Fibroblast of mammary gland (primary cell): ENCODE results near the gene CDH13.

ENCODE experiments used
- DNase-seq: peaks from one replicate; pipeline ENCODE4 v3.0.0-alpha.2; 2010; ENCODE audit warnings: low read depth
- H3K4me3 ChIP-seq: 2 replicates; pipeline ENCODE4 v1.5.1; 2011; ENCODE audit warnings: low read depth, mild to moderate bottlenecking, low read length, moderate library complexity; ENCODE audit not compliant: control insufficient read depth
- TF ChIP-seq, protein P1 (sequence below): conservative IDR thresholded peaks from 2 replicates; pipeline ENCODE4 v1.5.1; 2011; ENCODE audit warnings: low read depth, low read length, inconsistent platforms; ENCODE audit not compliant: control insufficient read depth, insufficient read depth

CDH13 gene

DNA sequence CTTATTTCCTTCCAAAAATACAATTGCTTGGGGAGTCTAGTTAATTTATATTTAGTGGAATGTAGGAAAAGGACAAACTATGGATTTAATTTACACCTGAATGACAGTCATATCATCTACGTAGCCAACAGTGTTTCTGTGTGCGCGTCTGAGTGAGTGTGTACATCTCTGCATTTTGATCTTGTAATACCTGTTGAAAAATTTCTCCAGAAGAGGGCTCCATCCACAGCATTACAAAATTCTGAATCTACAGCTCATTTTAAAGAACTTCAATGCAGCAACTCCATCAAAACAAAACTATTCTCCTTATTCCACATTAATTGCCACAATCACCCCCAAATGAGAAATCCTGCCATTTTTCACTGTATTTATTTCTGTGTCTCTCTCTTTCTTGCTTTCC, 3.9 kb downstream of the CDH13 start:
- TF ChIP-seq, protein P1, sequence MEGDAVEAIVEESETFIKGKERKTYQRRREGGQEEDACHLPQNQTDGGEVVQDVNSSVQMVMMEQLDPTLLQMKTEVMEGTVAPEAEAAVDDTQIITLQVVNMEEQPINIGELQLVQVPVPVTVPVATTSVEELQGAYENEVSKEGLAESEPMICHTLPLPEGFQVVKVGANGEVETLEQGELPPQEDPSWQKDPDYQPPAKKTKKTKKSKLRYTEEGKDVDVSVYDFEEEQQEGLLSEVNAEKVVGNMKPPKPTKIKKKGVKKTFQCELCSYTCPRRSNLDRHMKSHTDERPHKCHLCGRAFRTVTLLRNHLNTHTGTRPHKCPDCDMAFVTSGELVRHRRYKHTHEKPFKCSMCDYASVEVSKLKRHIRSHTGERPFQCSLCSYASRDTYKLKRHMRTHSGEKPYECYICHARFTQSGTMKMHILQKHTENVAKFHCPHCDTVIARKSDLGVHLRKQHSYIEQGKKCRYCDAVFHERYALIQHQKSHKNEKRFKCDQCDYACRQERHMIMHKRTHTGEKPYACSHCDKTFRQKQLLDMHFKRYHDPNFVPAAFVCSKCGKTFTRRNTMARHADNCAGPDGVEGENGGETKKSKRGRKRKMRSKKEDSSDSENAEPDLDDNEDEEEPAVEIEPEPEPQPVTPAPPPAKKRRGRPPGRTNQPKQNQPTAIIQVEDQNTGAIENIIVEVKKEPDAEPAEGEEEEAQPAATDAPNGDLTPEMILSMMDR: peak; percentile 39
- no peak overlapping the region for H3K4me3 ChIP-seq
- peak; percentile 39 for DNase-seq

- DNase-seq: peak; percentile 41
- TF ChIP-seq, protein P1: peak; percentile 38
- H3K4me3 ChIP-seq: no peak overlapping the region
Measured at GRCh38 chr16:82631701-82632685, 5.2 kb downstream of the CDH13 start.

GRCh38 chr16:82633964-82634600, 7.3 kb downstream of the CDH13 start:
- H3K4me3 ChIP-seq: no peak overlapping the region
- DNase-seq: no peak
- TF ChIP-seq, protein P1: no peak

DNA sequence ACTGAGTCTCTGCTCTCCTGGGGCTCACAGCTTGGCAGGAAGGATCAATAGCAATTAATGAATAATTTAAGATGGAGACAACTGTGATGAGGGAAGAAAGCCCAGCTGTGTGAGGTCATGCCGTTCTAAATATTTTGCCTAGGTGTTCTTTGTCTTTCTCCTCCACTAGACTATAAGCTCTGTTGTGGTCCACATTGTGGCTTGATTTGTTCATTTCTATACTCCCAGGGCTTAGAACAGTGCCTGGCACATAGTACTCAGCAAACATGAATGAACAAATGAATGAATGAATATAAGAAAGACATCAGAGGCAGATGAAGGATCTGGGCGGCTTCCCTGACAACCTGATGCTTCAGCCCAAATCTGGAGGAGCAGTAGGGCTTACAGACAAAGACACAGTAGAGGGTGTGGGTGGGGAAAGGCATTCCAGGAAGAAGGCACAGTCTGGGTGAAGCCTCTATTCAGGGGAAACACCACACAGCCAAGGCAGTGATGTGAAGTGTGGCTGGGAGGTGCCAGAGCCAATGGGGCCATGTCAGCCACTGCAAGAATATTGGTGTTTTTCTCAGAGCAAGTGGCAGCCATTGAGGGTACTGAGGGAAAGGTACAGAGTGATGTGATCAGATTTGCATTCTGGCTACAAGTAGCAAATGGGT, 8.3 kb downstream of the CDH13 start:
- no peak for DNase-seq
- no peak overlapping the region for H3K4me3 ChIP-seq
- TF ChIP-seq, protein P1: no peak

GRCh38 chr16:82636485-82636884, 9.7 kb downstream of the CDH13 start:
- TF ChIP-seq, protein P1: no peak
- no peak for DNase-seq
- no peak overlapping the region for H3K4me3 ChIP-seq

- TF ChIP-seq, protein P1: no peak
- no peak for DNase-seq
- no peak overlapping the region for H3K4me3 ChIP-seq
Measured at GRCh38 chr16:82636958-82637357, 10.2 kb downstream of the CDH13 start.
